NCI-H2196 treated with DMSO at 0.1 percent for 48 hours (cell line): ENCODE results near the gene ERN1.
"Not testable (repeated sequence)": the region's sequence is repeated elsewhere in the genome, so short reads cannot be mapped to it uniquely, and the experiment has no call there.

Experiments used
- DNase-seq: peaks from one replicate; lab custom pipeline; 2025; ENCODE audit not compliant: unreplicated experiment; lab: John Stamatoyannopoulos, UW

Gene ERN1

GRCh38 chr17:64129765-64130558 lies at the start of gene ERN1:
TSS of gene ERN1 (minus strand) at chr17:64130144. CDS start at chr17:64130029, 115 bp downstream.
- DNase-seq, result peak; percentile 71

DNA sequence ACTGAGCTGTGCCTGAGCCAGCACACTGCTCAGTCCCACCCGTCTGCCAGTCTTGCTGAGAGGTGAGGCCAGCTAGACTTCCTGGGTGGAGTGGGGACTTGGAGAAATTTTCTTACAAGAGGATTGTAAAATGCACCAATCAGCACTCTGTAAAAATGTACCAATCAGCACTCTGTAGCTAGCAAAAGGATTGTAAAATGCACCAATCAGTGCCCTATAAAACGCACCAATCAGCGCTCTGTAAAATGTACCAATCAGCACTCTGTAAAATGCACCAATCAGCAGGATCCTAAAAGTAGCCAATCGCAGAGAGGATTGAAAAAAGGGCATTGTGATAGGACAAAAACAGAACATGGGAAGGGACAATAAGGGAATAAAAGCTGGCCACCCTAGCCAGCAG lies 49.1 kb upstream of the ERN1 start:
- not testable (repeated sequence) for DNase-seq

GRCh38 chr17:64178011-64178825 lies 48.3 kb upstream of the ERN1 start:
- DNase-seq, result no peak

GRCh38 chr17:64177311-64178010 lies 47.5 kb upstream of the ERN1 start:
- no peak for DNase-seq

DNA sequence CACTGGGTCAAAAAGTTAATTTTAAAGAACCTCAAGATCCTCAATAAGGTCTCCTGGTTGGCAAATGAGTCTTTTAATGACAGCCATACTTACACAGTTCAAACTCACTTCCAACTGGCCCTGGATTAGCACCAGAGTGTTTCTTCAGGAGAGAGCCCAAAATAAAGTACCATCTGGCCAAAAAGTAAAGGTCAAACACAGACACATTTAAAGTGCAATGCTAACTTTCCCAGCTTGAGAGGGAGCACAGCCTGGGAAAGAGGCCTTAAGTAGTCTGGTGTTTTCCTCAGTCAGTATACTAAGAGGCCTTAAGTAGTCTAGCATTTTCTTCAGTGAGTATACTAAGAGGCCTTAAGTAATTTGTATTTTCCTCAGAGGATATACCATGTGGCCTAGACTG lies 46.6 kb upstream of the ERN1 start:
- no peak for DNase-seq

DNA sequence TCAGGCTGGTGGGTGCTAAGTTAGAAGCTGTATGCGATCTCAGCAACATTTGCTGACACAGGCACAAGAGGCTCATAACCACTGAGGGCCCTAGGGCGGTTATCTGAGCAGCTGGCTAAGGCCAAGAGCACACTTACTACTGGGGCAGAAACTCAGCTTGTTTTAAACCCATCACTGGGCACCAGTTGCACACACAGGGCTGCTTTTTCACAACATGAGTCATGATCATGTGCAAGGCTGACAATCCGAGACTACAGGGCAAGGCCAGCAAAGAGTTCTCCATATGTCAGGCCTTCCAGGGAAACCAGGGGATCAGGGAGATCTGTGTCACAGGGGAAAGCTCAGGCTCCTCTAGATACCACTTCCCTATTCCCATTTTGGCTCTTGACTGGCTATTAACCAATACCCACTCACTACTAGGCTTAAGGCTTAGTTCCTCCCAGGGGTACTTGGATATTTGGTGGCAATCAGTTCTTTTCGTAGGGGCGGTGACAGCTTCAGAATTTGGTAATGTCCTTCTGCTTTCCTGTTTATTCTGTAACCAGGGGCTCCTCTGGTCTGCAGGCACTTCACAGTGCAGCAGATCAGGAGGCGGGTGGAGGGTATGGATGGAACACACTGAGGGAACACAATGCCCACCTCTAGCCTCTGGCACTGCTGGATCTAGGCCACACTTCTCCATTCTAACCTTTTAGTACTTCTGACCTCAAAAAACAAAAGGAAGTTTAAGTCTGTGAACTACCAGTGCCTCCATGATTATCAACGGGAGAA lies 44.9 kb upstream of the ERN1 start:
- no peak for DNase-seq

GRCh38 chr17:64173646-64174045 lies 43.7 kb upstream of the ERN1 start:
- no peak for DNase-seq

DNA sequence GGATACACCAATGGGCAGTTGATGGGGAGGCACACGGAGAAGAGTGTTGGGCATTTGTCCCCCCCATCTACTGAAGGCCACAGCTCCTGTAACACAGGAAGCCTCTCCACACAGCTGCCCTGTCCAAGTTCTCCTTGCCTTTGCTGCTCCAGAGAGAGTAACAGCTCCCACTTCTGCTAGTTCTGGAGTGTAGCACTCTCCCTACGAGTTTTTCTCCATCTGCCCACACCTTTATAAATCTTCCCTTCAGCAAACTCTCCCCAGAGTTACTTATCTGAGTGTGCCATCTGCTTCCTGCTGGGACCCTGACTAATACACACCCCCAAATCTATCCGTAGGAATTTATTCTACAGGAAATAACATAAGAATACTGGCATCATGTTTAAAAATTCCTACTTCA lies 42.6 kb upstream of the ERN1 start:
- DNase-seq, result no peak

DNA sequence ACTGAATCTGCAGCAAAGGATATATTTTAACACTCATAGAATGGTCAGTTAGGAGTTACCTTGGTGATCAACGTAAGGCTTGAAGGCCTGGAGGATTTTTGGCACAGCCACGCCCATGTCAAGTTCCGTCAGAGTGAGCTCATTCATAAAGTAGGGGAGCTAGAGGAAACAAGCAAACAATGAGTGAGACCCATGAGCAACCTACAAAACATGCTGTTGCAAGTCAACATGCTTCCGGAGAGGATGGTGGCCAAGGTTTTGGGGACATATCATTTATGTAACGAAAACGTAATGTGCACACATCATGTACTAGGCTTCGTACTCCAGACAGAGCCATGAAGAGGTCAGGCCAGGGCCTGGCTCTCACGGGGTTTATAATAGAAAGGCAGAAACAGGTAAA lies 41.1 kb upstream of the ERN1 start:
- DNase-seq, result no peak

DNA sequence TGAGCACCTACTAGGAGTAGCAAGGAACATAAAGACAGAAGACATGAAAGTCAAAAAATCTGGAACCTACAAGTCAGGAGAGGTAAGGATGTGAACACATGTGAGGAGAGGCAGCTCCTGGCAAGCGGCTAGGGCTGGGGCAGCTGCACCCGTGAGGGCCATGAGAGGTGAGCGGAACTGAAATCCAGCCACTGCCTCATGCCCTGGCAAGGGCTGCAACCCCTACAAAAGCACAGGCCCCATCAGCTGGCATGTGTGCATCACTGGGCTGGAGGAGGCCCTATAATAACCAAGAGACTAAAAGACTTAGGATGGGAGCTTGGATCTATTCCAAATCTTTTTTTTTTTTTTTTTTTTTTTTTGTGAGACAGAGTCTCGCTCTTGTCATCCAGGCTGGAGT lies 40.3 kb upstream of the ERN1 start:
- no peak for DNase-seq

GRCh38 chr17:64167666-64168065 lies 37.7 kb upstream of the ERN1 start:
- not testable (repeated sequence) for DNase-seq

DNA sequence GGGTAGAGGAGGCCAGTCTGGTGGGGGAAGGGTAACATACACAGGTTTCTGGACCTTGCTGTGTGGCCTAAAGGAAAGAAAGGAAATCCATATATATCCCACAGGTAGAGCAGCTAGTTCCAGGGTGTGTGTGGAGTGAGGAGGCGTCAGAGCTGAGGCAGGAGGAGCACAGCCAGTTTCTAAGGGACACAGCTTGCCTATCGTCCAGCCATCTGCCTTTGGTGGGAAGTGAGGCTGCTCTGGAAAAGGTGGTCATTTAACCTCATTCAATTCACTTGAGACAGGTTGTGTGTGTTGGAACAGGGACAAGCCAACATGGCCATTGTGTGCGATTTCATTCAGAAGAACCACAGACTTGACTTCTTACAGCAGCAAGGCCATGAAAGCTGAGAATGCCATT lies 36.9 kb upstream of the ERN1 start:
- DNase-seq, result no peak

GRCh38 chr17:64165347-64165746 lies 35.4 kb upstream of the ERN1 start:
- no peak for DNase-seq

- no peak for DNase-seq
Observed at GRCh38 chr17:64164596-64165285, 34.8 kb upstream of the ERN1 start.

DNA sequence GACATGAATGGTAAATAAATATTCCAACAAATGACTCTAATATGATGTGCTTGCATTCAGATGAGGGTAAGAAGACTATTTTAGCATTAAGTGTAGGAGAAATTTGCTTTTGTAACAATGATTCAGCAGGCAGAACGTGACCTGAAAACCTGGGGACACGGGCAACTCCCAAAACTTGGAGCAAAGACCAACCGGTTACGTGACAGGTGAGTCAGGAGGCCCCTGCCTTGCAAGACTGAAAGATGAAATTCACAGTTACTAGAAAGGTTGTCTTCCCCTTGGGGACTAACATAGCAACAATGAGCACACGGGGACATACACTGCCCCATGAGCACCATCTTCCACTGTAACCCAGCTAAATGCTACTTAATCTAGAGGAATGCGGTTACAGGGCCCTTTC lies 33.5 kb upstream of the ERN1 start:
- no peak for DNase-seq

DNA sequence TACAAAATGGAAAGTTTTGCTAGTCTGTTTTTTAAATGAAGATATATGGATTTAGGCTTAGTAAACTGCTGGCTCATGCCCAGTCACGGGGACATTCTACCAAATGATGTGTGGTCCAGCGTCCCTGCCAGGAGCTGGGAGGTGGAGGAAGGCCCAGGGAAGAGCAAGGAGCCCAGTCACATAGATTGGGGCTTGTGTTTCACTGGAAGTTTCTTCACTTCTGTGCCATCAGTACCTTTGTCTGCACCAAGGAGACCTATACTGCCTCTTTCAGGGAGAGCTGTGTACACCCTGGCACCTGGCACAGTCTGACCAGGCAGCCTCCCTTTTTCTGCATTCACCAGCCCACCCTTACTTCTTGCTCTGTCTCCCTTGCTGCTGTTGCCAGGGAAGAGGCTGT lies 32.6 kb upstream of the ERN1 start:
- DNase-seq, result no peak

DNA sequence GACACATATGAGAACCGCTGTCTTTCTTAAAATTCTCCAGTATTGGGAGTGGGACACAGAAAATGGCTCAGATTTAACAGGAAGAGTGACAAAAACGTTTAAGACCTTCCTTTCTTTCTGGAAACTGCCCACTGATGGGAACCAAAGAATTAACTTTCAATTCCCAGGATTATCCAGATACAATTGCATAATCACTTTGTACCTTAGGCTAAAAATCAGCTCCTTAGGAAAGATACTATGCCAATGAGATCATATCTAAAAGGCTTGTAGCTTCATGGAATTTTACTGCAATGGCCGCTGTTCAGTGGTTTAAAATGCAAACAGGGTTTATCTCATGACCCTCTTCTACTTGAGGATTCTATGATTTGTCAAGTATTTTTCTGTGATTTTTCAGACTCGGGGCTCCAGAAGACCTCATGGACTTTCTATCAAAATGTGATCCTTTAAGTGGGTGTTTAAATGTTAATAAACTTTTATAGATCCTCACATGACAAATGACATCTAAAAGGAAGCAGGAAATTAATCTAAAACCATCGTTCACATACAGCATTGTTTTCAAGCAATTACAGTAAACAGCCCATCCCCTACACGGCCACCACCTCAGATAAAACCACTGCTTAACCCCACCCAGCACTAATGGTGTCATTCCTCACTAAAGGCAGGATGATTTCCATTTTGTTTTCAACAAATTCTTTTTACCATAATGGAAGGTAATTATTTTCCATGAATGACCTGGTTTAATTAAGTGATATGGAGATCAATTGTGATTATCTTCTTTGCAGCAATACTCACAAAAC lies 31.6 kb upstream of the ERN1 start:
- no peak for DNase-seq

- DNase-seq, result no peak
Observed at GRCh38 chr17:64160378-64160777, 30.4 kb upstream of the ERN1 start.

- DNase-seq, result no peak
Observed at GRCh38 chr17:64158831-64159590, 29.1 kb upstream of the ERN1 start.
